GM19238 (cell line): Measurements from ENCODE around the gene CD59.
"Not testable (repeated sequence)": the region's sequence is repeated elsewhere in the genome, so short reads cannot be mapped to it uniquely, and the experiment has no call there.

Experiments used
- DNase-seq: peaks from one replicate; pipeline ENCODE4 v3.0.0; 2011; ENCODE audit warnings: low spot score; ENCODE audit not compliant: insufficient read length

The CD59 gene

DNA sequence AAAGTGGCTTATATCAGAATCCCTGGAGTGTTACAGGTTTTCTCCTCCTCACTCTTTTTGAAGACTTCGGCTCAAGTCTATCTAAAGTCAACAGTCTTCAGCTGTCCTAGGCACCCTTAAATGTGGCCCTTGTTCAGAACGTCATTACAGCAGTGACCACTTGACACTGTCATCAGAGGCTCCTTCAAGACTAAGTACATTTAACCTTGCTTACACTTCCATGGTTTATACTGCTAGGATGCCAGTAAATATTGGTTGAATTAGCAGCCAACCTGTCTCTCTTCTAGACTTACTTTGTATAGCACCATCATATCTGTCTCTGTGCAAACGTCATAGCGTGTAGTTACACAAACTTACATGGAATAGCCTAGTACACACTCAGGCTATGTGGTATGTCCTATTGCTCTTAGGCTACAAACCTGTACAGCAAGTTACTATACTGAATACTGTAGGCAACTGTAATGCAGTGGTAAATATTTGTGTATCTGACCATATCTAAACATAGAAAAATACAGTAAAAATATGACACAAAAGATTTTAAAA is 22.3 kb downstream of the CD59 start:
- DNase-seq: no peak

DNA sequence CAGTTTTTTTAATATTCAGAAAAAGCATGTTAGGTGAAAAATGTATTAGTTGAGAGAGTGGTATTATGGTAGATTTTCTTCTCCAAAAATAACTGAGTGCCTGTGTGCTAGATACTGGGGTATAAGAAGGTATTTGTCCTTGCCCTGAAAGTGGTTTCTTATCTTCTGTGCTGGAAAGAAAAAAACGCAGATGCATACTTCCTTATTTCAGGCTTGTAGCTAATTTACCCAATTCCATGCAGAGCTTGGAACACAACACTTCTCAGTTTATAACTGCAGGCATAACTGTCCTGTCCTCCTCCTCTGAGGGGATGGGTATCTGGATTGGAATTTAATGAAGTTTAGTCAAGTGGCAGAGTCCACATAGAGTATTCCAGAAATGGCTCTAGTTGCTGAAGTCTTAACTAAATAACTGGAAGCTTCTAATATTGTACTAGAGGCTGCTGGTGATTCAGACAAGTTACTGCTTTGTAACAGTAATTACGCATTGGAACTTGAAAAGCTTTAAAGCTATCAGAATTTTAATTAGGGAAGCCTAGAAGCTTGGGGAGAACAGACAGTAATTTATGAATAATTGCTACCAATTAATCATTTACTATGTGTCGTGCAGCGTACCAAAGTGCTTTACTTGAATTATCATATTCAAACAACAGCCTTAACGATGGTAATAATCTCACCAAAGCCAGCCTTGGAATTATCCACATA is 22.9 kb downstream of the CD59 start:
- no peak for DNase-seq

DNA sequence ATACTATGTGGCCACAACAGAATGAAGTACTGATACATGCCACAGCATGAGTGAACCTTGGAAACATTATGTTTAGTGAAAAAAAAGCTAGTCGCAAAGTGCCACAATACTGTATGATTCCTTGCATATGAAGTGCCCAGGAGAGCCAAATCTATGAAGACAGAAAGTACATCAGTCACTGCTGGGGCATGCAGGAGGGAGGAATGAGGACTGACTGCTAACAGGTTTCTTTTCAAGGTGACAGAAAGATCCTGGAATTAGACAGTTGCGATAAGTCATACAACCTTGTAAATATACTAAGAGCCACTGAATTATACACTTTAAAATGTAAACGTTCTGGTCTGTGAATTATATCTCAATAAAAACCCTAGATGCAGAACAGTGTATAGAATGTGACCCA is 23.8 kb downstream of the CD59 start:
- no peak for DNase-seq

DNA sequence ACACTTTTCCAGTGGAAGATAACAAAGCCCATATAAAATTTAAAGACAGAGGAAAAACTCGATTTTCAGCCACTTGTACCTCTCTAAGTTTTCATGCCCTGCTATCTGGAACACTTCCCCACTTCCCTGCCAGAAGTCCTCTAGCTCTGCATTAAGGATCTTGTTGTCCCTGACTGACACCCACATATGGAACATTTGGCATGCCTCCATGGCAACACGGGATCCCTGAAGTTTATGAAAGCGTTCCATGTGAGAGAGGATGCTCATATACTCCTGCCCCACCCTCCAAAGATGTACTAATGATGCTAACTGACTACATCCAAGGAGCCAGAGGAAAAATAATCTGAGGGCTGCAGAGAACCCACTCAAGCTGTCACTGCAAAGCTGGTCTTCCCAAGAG is 26.8 kb downstream of the CD59 start:
- no peak for DNase-seq

DNA sequence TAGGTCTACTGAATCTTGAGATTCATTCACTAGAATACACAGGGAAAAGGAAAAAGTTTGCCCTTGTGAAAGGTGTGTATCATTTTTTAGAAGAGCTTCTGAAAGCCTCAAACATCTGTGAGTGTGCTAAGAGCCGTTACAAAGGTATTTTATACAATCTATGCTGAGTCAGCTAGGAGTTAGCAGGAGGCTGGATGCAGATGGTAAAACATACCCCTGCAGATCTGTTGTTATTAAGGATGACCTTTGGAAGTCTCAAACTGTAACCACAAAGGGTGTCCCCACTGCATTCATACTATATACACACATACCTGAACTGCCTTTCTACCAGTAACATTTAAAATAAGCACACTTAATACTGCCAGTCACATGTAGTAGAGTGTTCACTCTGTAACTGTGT is 27.2 kb downstream of the CD59 start:
- DNase-seq: no peak

DNA sequence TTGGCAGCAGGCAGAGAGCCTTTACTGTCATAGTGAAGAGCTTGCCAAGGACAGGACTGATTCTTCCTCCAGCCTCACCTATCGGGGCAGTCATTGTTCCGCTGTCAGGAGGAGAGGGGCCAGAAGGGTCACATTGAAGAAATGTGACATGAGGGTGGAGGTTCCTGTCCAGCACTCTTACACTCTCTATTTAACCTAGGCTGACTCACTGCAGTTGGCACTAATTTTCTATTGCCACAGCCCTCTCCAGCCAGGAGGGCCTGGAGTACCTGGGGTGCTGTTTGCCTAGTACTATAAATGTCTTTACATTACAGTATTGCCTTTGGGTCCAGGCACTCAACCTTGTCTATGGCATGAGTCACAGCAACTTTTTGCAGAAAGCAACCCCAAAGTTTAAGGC is 28.4 kb downstream of the CD59 start:
- DNase-seq: not testable (repeated sequence)

DNA sequence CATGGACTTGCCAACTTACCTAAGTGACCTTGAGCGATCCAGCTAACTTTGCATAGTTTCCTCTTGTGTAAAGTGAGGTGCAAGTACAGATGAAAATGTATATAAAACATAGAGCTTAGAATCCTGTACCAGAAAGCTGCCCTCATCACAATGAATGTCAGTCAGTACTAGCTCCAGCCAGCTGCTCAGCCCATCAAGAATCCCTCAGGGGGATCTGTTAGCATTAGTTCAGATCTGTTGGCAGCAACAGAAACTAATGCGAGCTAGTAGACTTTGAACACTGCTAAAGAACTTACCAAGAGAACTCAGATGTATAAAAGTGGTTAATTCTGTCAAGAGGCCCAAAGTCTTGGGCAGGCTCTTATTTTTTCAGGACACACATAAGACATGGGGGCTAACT is 29.3 kb downstream of the CD59 start:
- DNase-seq: no peak

DNA sequence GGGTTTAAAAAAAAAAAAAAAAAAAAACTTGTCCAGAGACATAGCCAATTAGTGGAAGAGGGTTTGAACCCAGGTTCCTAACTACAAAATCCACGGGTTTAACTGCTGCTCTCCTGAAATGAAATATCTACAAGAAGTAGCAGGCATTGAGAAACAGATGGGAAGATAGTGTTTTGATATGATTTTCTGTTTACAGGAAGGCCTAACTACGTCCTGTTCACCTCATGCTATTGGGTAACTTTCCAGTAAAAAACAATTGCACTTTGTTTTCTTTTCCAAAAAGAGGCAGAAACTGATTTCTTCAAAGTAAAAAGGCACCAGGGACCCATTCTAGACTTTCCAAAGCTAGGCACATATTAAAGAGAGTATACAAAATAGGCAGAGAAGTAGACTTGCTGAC is 29.7 kb downstream of the CD59 start:
- no peak for DNase-seq

DNA sequence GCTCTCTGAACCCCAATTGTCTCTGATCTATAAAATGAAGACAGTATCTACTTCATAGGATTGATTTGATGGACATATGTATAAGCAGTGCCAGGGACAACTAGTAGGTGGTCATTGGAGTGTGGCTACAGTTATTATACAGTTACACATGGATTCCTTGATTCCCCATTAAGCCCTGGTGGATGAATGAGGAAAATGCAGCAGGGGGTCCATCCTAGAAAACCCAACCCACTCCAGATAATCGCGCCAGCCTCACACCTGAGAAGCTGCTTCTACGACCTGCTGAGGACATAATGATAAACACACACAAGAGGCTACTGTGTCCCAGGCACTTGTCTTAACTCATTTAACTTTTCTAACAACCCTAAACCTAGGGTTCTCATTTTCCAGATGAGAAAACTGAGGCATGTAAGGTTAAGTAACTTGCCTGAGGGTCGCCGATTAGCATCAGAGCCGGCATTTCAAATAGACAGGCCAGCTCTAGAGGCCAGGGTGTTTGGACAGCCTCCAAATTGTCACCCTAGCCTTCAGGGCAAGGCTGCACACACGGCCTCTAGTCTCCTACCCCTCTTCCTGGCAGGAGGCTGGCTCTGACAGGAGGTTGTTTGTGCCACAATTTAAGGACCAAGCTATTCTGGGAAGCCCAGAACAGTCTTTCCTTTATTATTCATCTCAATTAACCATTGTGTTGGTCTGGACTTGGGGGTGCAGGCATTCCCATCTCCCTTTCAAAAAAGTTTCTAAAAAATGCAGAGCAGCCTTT is 31.8 kb downstream of the CD59 start:
- no peak for DNase-seq

DNA sequence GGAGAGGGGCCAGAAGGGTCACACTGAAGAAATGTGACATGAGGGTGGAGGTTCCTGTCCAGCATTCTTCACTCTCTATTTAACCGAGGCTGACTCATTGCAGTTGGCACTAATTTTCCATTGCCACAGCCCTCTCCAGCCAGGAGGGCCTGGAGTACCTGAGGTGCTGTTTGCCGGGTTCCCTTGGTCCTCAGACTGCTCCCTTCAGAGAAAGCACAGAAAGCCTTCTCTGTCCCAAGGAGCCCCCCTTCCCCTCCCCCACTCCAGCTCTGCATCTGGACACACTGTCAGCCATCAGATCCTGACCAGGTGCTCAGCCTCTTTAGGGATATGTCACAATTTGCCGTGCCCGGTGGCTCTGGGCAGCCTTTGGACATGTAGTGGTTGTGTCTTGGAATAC is 32.4 kb downstream of the CD59 start:
- DNase-seq: no peak

DNA sequence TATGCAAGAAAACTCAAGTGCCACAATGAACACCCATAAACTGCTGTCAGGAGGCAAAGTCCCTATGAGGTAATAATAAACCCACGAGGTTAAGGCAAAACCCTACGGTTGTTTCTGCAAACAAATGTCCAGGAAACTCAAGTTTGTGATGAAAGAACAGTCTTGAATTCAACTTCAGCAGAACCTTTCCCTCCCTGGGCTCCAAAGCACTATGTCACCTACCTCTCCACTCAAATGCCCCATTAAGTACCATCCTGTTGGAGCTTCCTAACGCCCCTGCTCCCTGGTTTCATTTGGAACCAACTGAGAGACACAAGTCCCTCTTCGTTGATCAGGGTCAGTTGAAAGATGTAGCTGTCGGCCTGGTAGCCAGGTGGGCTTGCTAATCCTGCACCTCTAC is 33.0 kb downstream of the CD59 start:
- DNase-seq: no peak

DNA sequence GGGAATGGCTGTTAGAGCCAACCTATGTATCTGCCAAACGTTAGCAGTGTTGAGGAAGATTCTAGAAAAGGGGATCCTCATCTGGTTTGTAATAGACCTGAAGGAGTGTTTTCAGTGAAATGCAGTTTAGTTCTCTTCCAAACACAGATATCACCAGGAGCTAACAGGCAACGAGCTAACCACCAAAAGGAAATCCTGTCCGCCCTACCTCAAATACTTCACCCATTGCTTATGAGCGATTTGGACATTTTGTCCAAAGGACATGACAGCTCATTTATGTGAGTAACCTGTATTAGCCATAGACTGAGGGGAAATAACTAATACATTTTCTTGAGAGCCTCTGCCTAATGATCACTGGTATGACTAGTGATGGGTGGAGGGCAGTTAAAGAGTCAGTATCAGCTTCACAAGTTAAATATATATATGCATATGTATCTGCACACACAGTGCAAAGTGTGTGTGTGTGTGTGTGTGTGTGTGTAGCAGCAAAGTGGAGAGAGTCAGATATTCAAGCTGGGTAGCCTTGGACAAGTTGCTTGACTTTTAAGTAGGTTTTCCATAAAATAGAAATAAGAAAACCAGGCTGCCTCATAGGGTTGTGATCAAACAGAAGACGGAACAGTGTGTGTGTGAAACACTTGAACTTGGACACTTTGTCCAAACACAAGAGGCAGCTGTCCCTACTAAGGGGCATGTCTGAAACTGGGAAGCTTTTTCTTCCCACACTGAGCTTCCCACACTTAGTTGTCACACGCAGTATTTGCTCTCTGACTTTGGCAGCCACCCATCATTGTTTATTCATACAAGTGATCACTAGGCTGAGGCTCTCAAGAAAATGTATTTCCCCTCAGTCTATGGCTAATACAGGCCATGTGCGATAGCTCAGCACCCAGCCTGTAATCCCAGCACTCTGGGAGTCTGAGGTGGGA is 34.7 kb downstream of the CD59 start:
- no peak for DNase-seq

DNA sequence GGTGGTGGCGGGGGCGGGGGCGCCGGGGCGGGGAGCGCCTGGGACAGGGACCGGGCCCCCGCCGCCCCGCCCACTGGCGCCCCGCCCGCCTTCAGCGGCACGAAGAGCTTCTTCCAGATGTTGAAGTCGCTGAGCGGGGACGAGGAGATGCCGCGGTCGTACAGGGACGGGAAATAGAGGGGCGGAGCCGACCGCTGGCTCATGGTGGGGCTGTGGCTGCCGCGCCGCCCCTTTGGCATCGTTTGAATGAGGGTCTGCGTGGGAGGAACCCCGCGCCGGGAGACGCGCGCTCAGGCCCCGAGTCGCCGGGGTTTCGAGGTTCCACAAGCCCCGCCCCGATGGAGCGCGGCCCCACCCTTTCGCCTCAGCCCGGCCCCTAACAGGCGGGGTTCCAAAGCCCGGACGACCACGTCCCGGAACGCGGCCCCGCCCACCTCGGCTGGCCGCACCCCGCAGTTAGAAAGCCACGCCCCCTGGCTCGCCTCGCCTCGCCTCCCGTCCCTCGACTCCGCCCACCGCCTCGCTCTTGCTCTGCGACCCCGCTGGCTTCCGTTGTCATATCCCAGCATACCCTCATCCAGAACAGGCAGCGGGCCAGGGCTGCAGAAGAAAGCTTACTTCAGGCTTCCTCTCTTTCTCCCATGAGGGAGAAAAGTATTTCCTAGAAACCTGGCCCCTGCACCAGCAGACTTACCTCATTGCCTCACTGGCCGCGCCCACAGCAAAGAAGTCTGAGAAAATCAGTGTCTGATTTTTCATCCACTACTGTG is 35.5 kb downstream of the CD59 start, which contains the start of gene C11orf91:
Gene C11orf91 (minus strand): TSS at position 325 of the 770 bp plus-strand sequence. CDS start 86 bp downstream, at position 239.
- DNase-seq: peak; percentile 83

DNA sequence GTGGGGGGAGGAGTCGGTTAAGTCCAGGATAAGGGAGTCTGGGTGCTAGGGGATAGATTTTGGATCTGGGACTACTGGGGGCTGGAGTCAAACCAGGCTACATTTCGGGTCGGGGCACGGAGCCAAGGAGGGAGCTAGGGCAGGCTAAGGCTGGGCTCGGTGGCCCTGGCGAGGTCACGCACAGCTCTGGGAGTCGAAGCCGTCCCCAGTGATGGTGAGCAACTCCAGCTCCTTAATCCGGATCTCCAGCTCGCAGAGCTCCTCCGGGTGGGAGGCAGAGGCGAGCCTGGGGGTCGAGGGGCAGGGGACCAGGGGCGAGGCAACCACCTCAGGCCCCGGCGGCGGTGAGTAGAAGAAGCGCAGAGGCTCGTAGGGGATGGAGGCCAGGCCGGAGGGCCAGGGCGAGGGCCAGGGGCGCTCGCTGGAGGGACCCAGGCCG is 36.1 kb downstream of the CD59 start:
- DNase-seq: no peak

DNA sequence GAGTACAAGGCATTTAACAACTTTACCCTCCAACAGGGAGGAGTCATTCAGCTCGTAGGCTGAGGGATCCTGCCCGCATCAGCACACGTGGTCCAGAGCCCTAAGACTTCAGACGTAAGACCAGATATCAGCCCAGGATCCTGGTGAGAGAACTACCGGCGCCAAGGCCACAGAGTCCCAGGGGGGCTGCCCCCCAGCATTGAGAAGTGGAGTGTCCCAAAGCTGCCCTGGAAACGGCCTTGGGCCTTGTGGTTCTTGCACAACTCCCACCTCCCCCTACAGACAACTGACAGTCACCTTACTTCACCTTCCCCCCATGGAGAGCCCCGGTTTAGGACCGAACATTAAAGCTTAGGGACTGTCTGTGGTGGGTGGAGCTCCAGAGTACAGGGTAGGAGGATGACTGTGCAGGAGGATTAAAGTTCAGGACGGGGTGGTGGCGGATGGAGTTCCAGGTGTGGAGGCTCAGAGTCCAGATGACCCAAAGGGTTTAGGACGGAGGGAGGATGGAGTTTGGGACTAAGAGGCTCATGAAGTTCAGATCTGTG is 36.6 kb downstream of the CD59 start:
- DNase-seq: no peak

DNA sequence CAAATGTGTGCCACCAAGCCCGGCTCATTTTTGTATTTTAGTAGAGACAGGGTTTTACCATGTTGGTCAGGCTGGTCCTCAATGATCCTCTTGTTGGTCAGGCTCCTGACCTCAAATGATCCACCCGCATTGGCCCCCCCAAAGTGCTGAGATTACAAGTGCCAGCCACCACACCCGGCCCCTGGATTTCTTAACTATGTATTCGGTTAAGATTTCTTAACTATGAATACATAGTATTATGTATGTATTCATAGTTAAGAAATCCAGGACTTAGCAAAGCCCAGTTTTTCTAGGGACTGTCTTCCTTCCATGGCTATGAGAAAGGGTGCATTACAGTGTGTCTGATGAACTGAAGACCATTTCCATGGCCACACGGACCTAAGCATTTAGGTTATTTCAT is 37.3 kb downstream of the CD59 start:
- no peak for DNase-seq

DNA sequence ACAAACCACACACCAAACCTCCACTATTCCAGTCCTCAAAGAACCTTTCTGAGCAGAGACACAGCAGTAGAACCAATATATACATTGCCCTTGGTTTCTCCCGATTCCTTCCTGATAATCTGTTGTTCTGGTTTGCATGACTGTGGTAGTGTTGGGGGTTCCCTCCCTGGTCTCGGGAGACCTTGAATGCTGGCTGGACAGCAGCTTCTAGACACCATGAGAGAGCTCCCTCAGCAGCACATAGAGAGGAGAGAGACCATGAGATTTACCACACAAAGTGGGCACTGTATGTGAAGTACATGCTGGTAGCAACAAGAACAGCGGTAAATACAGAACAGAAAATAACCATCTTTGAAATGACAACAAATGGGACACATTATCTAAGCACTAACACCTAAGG is 38.2 kb downstream of the CD59 start:
- no peak for DNase-seq

DNA sequence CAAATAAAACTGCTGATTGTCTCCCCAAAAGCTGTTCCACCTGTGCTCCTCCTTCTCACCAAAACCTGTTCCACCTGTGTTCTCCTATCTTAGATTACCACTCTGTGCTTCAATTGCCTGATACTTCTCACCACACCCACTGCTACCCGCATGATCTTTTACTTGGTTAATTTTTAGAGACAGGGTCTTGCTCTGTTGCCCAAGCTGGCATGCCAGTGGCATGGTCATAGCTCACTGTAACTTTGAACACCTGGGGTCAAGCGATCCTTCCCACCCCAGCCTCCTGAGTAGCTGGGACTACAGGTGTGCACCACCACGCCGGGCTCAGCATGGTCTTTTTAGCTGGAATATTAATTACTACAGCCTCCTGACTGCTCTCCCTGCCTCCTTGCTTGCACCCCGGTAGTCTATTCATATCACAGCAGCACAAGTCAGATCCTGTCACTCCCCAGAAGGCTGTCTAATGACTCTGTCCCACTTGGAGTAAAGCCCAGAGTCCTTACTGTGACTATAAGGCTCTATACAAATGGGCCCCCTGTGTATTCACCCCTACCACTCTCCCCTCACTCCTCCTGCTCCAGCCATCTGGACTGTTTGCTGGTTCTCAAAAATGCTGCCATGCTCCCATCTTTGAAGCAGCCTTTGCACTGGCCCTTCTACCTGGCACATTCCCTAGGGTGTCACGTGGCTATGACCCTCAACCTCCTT is 39.1 kb downstream of the CD59 start:
- no peak for DNase-seq

DNA sequence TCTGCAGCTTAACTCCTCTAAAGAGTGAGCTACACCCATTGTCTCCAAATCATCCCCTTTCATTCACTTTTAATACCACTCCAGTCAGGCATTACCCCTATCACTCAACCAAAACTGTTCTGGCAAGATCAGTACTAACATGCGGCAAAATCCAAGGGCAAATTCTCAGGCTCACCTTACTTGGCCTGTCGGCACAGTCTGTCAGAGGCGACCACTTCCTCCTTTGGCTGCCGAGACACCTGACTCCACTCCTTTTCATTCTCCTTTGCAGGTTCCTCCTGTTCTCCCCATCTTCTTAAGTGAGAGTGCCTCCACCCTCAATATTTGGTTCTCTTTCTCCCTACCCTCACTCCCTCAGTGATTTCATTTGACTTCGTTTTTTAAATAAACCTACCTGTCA is 39.8 kb downstream of the CD59 start:
- no peak for DNase-seq

DNA sequence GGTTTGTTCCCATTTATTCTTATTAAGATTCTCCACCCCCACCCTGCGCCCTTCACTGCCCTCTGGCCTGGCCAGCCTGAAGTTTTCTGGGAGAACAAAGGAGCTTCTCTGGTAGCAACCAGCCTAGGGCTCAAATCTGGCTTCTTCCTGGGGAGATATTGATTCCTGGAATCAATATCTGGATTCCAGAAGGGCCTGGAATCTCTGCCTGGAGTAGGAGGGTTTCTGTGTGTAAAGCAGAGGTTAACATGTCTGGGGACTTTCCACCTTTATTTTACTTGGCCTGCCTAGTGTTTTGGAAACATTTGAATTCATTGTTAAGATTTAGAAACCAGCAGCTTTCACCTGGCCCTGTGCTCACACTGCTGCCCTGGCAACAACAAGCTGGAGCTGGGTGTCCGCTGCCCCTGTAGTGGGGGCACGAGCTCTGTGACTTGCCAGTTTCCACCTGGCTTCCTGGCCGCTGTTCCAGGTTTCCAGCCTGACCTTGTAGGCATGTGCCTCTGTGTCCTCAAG is 41.1 kb downstream of the CD59 start:
- DNase-seq: no peak
